Measurements from ENCODE around the gene SFMBT1.
"Not testable (repeated sequence)": the region's sequence is repeated elsewhere in the genome, so short reads cannot be mapped to it uniquely, and the experiment has no call there.

Gene SFMBT1

DNA sequence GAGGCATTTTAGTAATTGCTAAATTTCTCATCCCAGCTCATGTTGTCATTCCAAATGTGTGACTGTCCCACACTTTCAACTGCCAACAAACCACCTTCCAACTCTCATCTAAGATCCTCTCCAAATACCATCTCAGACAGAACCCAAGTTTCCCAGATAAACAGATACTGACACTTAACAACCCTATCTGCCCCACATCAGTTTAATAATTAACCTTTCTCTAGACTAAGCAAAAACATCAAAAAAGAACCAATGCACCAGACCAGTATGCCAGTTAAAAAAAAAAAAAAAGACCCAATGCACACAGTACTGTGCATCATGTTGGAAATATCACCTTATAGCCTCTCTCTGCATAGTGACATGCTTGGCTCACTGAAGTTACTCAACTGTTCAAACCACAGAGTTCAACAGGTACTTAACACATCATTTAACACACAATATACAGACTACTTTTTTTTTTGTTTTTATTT is 5.5 kb downstream of the SFMBT1 start:
- TF ChIP-seq, protein P1, sequence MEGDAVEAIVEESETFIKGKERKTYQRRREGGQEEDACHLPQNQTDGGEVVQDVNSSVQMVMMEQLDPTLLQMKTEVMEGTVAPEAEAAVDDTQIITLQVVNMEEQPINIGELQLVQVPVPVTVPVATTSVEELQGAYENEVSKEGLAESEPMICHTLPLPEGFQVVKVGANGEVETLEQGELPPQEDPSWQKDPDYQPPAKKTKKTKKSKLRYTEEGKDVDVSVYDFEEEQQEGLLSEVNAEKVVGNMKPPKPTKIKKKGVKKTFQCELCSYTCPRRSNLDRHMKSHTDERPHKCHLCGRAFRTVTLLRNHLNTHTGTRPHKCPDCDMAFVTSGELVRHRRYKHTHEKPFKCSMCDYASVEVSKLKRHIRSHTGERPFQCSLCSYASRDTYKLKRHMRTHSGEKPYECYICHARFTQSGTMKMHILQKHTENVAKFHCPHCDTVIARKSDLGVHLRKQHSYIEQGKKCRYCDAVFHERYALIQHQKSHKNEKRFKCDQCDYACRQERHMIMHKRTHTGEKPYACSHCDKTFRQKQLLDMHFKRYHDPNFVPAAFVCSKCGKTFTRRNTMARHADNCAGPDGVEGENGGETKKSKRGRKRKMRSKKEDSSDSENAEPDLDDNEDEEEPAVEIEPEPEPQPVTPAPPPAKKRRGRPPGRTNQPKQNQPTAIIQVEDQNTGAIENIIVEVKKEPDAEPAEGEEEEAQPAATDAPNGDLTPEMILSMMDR (IDR thresholded peaks at IDR 0.05; ENCODE audit: control insufficient read depth, insufficient read depth, low read depth, low read length, missing control alignments) = no peak
- no peak for DNase-seq (ENCODE audit: low read depth)
- no peak overlapping the region for H3K4me3 ChIP-seq (ENCODE audit: control insufficient read depth, low read depth, low read length)

DNA sequence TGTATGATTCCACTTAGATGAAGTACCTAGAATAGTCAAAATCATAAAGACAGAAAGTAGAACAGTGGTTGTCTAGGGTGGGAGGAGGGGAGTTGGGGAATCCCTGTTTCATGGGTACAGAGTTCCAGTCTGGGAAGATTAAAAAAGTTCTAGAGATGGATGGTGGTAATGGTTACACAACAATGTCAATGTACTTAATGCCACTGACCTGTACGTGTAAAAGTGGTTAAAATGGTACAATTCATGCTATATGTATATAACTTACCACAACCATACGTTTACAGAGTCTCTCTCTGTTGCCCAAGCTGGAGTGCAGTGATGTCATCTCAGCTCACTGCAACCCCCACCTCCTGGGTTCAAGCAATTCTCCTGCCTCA is 6.5 kb downstream of the SFMBT1 start:
- DNase-seq (ENCODE audit: low read depth) = no peak
- TF ChIP-seq, protein P1 (IDR thresholded peaks at IDR 0.05; ENCODE audit: control insufficient read depth, insufficient read depth, low read depth, low read length, missing control alignments) = no peak
- H3K4me3 ChIP-seq (ENCODE audit: control insufficient read depth, low read depth, low read length) = no peak overlapping the region

GRCh38 chr3:53038679-53039375 is 7.0 kb downstream of the SFMBT1 start:
- TF ChIP-seq, protein P1 (IDR thresholded peaks at IDR 0.05; ENCODE audit: control insufficient read depth, insufficient read depth, low read depth, low read length, missing control alignments) = no peak
- no peak for DNase-seq (ENCODE audit: low read depth)

DNA sequence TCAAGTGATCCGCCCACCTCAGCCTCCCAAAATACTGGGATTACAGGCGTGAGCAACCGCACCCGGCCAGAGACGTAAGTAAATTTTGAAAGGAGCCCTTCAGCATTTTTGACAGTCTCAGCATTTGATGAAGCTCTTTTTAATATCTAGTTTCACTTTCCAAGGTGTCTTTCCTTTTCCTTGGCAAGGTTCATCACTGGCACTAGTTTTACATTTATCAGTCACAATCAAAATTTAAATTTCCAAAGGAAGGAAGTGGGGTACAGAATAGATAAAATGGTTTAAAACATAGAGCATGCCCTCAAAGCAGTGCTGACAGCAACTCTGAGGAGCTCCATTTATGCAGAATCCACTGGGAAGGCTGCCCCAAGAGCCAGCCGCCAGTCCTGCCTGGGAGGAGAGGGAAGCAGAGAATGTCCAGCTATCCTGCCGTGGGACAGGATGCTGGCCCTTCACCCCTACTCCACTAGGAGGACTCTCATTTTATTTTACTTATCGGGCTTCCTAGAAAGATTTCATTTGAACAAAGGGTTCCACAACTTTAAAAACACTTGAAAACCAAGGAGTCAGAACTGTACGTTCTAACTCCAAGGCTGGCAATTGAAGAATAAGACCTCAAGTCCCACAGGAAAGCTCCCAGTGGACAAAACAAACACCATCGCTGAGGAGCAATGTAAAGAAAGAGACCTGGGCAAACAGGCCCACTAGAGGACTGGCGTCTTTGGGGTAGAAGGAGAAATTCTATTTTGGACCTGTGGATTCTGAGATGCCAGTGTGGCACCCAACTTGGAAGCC is 9.9 kb downstream of the SFMBT1 start:
- DNase-seq (ENCODE audit: low read depth) = no peak
- no peak overlapping the region for H3K4me3 ChIP-seq (ENCODE audit: control insufficient read depth, low read depth, low read length)
- TF ChIP-seq, protein P1 (IDR thresholded peaks at IDR 0.05; ENCODE audit: control insufficient read depth, insufficient read depth, low read depth, low read length, missing control alignments) = no peak

More at GRCh38 chr3:53038679-53039375, 7.0 kb downstream of the SFMBT1 start:
- no peak overlapping the region for H3K4me3 ChIP-seq (ENCODE audit: control insufficient read depth, low read depth, low read length)

DNA sequence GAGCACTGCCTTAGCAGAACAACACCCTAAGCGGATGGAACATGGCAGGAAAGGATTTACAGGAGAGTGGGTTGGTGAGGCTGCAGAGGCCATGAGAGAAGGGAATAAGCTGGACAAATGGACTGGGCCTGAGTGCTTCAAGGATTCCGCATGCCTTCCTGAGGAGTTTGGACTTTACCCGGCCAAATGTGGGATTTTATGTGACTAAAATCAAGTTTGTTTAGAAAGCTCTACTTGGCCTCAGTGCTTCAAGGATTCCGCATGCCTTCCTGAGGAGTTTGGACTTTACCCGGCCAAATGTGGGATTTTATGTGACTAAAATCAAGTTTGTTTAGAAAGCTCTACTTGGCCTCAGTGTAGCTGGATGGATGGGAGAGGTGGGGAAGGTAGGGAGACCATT is 10.9 kb downstream of the SFMBT1 start:
- not testable (repeated sequence) for DNase-seq (ENCODE audit: low read depth); H3K4me3 ChIP-seq (ENCODE audit: control insufficient read depth, low read depth, low read length)

- not testable (repeated sequence) for H3K4me3 ChIP-seq (ENCODE audit: control insufficient read depth, low read depth, low read length); DNase-seq (ENCODE audit: low read depth)
These were observed 11.5 kb downstream of the SFMBT1 start for GRCh38 chr3:53034411-53034810.

- no peak for DNase-seq (ENCODE audit: low read depth)
- TF ChIP-seq, protein P1 (IDR thresholded peaks at IDR 0.05; ENCODE audit: control insufficient read depth, insufficient read depth, low read depth, low read length, missing control alignments) = no peak
- no peak overlapping the region for H3K4me3 ChIP-seq (ENCODE audit: control insufficient read depth, low read depth, low read length)
These were observed 13.3 kb downstream of the SFMBT1 start for GRCh38 chr3:53032609-53033008.

All from AG09309 (cell line).